Neural progenitor cell (in vitro differentiated cells): ENCODE data around the gene OLFM4. TPM values are rescaled to one million over a fixed set of nuclear protein-coding genes. Genes with fewer than 3 reads are reported as not detected.

Experiments
- DNase-seq: peaks from one replicate; pipeline ENCODE4 v3.0.0-alpha.2; 2016; ENCODE audit warnings: low spot score
- H2AFZ ChIP-seq: fragments of 200-600 bp; sonication (generic); replicated peaks from 2 replicates; pipeline ENCODE4 v1.6.1; 2016; ENCODE audit warnings: antibody characterized with exemption
- H3F3A ChIP-seq: fragments of 200-600 bp; sonication (generic); 2 replicates; pipeline ENCODE4 v1.6.1; 2016; ENCODE audit warnings: antibody characterized with exemption, low read depth
- H3K27ac ChIP-seq: fragments of 200-600 bp; sonication (generic); 2 replicates; pipeline ENCODE4 v1.5.1; 2016; ENCODE audit warnings: mild to moderate bottlenecking
- H3K27me3 ChIP-seq: fragments of 200-600 bp; sonication (generic); 2 replicates; pipeline ENCODE4 v1.6.1; 2016; ENCODE audit warnings: mild to moderate bottlenecking, moderate library complexity
- H3K36me3 ChIP-seq: fragments of 200-600 bp; sonication (generic); 2 replicates; pipeline ENCODE4 v1.5.1; 2016
- H3K4me1 ChIP-seq: fragments of 200-600 bp; sonication (generic); 2 replicates; pipeline ENCODE4 v1.6.1; 2016; ENCODE audit warnings: mixed run types
- H3K4me2 ChIP-seq: fragments of 200-600 bp; sonication (generic); 2 replicates; pipeline ENCODE4 v1.6.1; 2016
- H3K4me3 ChIP-seq: fragments of 200-600 bp; sonication (generic); 2 replicates; pipeline ENCODE4 v1.5.1; 2016
- H3K79me2 ChIP-seq: fragments of 200-600 bp; sonication (generic); 2 replicates; pipeline ENCODE4 v1.6.1; 2016; ENCODE audit warnings: low read depth
- H3K9ac ChIP-seq: fragments of 200-600 bp; sonication (generic); 2 replicates; pipeline ENCODE4 v1.6.1; 2016
- H3K9me3 ChIP-seq: fragments of 200-600 bp; sonication (generic); 2 replicates; pipeline ENCODE4 v1.5.1; 2016; ENCODE audit warnings: low read depth
- H4K20me1 ChIP-seq: fragments of 200-600 bp; sonication (generic); 2 replicates; pipeline ENCODE4 v1.6.1; 2016; ENCODE audit warnings: low read depth
- H3K27ac Mint-ChIP-seq: 3 replicates; pipeline ENCODE4 v1.8.0; 2021; ENCODE audit warnings: mixed read lengths
- H3K27me3 Mint-ChIP-seq: 2 replicates; pipeline ENCODE4 v1.8.0; 2022; ENCODE audit warnings: low read depth, mild to moderate bottlenecking, inconsistent platforms, moderate library complexity, mixed read lengths; ENCODE audit not compliant: insufficient read depth
- H3K36me3 Mint-ChIP-seq: 3 replicates; pipeline ENCODE4 v1.8.0; 2021; ENCODE audit warnings: mixed read lengths
- H3K4me1 Mint-ChIP-seq: 3 replicates; pipeline ENCODE4 v1.8.0; 2021; ENCODE audit warnings: mixed read lengths
- H3K4me3 Mint-ChIP-seq: 3 replicates; pipeline ENCODE4 v1.8.0; 2021; ENCODE audit warnings: mild to moderate bottlenecking, moderate library complexity, mixed read lengths
- H3K9me3 Mint-ChIP-seq: 3 replicates; pipeline ENCODE4 v1.8.0; 2020; ENCODE audit warnings: mixed read lengths
- CTCF ChIP-seq: fragments of 200-600 bp; sonication (generic); IDR thresholded peaks from 2 replicates; pipeline ENCODE4 v1.5.1; 2017; ENCODE audit warnings: antibody characterized with exemption, mild to moderate bottlenecking
- EZH2 ChIP-seq: fragments of 200-600 bp; sonication (generic); IDR thresholded peaks from 2 replicates; pipeline ENCODE4 v1.6.1; 2017; ENCODE audit warnings: antibody characterized with exemption, mild to moderate bottlenecking, moderate library complexity
- EZH2phosphoT487 ChIP-seq: fragments of 200-600 bp; sonication (generic); IDR thresholded peaks from 2 replicates; pipeline ENCODE4 v1.6.1; 2017; ENCODE audit warnings: antibody characterized with exemption
- total RNA-seq: library from RNA; depleted of rRNA; stranded (reverse); fragments of >200 nt; gene quantifications from 2 replicates; pipeline ENCODE4 v1.2.3, GENCODE V29; 2015; ENCODE audit warnings: low replicate concordance

OLFM4 gene
- total RNA-seq, 1 donor from 2014 or later: not detected

GRCh38 chr13:53100394-53101063 is 71.9 kb downstream of the OLFM4 start:
- H3K4me2 ChIP-seq: no peak overlapping the region
- Mint-ChIP-seq H3K4me3 (no peak overlapping the region), H3K27me3 (no peaks in the 10 kb centered on the region), H3K36me3 (no peaks in the 10 kb centered on the region), H3K27ac (no peak overlapping the region), H3K4me1 (no peaks in the 10 kb centered on the region), H3K9me3 (peaks cover 5% of the 10 kb centered on the region)
- no peak overlapping the region for H3K9ac ChIP-seq
- TF ChIP-seq EZH2: no peak
- no peak for TF ChIP-seq EZH2phosphoT487
- TF ChIP-seq CTCF: no peak
- H3K79me2 ChIP-seq: no peaks in the 10 kb centered on the region
- no peaks in the 10 kb centered on the region for H3F3A ChIP-seq
- H3K36me3 ChIP-seq: no peaks in the 10 kb centered on the region
- H3K27ac ChIP-seq: no peak overlapping the region
- no peak overlapping the region for H2AFZ ChIP-seq
- H3K4me1 ChIP-seq: no peaks in the 10 kb centered on the region
- no peak overlapping the region for H3K4me3 ChIP-seq
- H3K27me3 ChIP-seq: no peaks in the 10 kb centered on the region
- no peak for DNase-seq
- H3K9me3 ChIP-seq: no peaks in the 10 kb centered on the region
- no peaks in the 10 kb centered on the region for H4K20me1 ChIP-seq

Other genes starting within 250 kb of the OLFM4 start
- gene PCDH8, start 180.2 kb upstream of the OLFM4 start, total RNA-seq: 0.52 and 1.1 TPM in 2 replicates